Stimulated activated memory B cell treated with anti-CD40 and anti-IgM and Interleukin-4, amounts not matched to agents 10 μg/mL and 1 μg/mL and 100 μg/mL, for 72 hours (primary cell): Measurements from ENCODE around the gene ELFN2.

ENCODE experiments used
- ATAC-seq: fragments of 150-1000 bp; cut with Tn5 transposase; 2 replicates; pipeline ENCODE4 v1.10.0; 2021
- H3K27ac Mint-ChIP-seq: one replicate; pipeline ENCODE4 v1.8.0; 2022; ENCODE audit warnings: mild to moderate bottlenecking, mixed read lengths
- H3K27me3 Mint-ChIP-seq: one replicate; pipeline ENCODE4 v1.8.0; 2022; ENCODE audit warnings: mixed read lengths
- H3K36me3 Mint-ChIP-seq: one replicate; pipeline ENCODE4 v1.8.0; 2022; ENCODE audit warnings: mixed read lengths
- H3K4me1 Mint-ChIP-seq: one replicate; pipeline ENCODE4 v1.8.0; 2022; ENCODE audit warnings: mixed read lengths
- H3K4me3 Mint-ChIP-seq: one replicate; pipeline ENCODE4 v1.8.0; 2022; ENCODE audit warnings: mild to moderate bottlenecking, moderate library complexity, mixed read lengths
- H3K9me3 Mint-ChIP-seq: one replicate; pipeline ENCODE4 v1.8.0; 2022; ENCODE audit warnings: mixed read lengths

The ELFN2 gene

DNA sequence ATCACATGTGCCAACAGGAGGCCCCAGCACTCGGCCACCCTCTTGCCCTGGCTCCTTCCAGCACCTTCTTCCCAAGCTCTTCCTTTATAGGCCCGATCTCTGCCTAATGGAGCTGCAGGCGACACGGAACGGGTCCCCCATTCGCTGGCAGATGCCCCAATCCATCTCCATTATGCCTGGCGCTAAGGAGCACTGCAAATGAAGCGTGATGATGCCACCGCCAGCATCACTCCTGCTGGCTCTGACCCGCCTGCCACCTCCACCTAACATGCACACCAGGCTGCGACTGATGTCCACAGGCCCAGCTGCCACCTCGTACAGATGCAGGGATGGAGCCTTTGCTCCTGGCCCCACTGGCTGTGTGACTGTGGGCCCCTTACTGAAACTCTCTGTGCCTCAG is 33.5 kb downstream of the ELFN2 start:
- ATAC-seq = no peak
- no peaks in the 10 kb centered on the region for H3K36me3 Mint-ChIP-seq
- no peaks in the 10 kb centered on the region for H3K9me3 Mint-ChIP-seq
- no peak overlapping the region for H3K27ac Mint-ChIP-seq
- no peaks in the 10 kb centered on the region for H3K4me1 Mint-ChIP-seq
- H3K4me3 Mint-ChIP-seq = no peak overlapping the region
- peaks cover 40% of the 10 kb centered on the region for H3K27me3 Mint-ChIP-seq

DNA sequence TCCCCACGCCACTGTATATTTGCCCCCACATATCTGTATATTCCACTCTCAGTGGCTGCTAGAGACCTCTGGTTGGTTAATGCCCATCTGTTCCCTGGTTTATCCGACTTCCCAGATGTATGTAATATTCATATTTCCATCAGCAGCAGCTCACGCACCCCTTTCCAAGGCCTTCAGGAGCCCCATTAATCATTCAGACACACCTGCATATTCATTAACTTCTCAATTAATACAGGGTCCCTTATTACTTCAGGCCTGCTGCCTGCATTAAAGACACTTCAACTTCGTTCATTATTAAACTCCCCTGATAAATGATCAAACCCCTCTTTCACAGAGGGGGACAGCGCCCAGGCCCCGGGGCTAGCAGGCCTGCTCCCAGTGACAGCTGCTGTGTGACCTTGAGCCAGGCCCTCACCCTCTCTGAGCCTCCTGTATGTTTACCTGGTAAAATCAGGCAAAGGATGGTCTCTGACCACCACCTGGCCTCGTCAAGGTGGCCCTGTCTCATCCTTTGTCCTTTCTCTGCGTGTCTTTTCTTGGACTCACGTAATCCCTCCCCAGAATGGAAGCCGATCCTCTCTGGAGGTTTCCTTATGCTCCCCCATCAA is 34.5 kb downstream of the ELFN2 start:
- no peaks in the 10 kb centered on the region for H3K36me3 Mint-ChIP-seq
- H3K27ac Mint-ChIP-seq = no peak overlapping the region
- H3K4me1 Mint-ChIP-seq = no peaks in the 10 kb centered on the region
- ATAC-seq = no peak
- H3K27me3 Mint-ChIP-seq = peaks cover 40% of the 10 kb centered on the region
- no peaks in the 10 kb centered on the region for H3K9me3 Mint-ChIP-seq
- no peak overlapping the region for H3K4me3 Mint-ChIP-seq

DNA sequence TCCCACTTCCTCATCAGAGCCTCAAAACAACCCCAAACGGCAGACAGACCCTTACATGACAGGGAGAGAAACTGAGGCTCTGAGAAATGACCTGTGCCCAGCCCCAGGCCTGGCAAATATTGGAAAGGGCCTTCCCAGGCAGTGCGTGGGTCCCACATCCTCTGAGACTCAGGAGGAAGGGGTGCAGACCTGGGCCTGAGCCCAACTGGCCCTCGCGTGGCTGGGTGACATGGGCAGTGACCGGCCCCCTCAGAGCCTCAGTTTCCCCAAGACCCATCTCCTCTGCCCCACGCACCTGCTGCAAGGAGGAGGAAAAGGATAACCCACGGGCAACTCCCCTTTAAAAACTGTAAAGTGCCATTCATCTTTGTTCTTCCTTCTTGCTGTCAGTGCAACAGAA is 35.6 kb downstream of the ELFN2 start:
- Mint-ChIP-seq H3K4me1 (peaks cover 9% of the 10 kb centered on the region), H3K27me3 (peaks cover 40% of the 10 kb centered on the region), H3K27ac (no peak overlapping the region), H3K9me3 (no peaks in the 10 kb centered on the region), H3K4me3 (no peak overlapping the region), H3K36me3 (no peaks in the 10 kb centered on the region)
- no peak for ATAC-seq

DNA sequence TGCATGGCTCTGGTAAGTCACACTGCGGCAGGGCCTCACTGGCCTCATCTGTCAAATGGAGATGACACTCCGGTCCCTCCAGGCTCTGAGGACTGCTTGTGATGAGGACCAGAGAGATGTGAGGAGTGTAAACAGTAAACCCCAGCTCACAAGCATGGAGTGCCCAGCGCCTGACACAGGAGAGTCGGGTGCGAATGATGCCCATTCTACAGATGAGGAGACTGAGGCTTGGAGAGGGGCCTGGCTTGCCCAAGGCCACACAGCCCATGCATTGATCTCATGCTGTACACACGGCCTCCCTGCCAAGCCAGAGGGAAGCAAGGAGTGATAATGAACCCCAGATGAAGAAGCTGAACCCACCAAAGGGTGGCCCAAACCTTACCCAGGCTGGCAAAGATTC is 37.2 kb downstream of the ELFN2 start:
- H3K4me1 Mint-ChIP-seq = peaks cover 9% of the 10 kb centered on the region
- no peak overlapping the region for H3K4me3 Mint-ChIP-seq
- no peak for ATAC-seq
- no peaks in the 10 kb centered on the region for H3K36me3 Mint-ChIP-seq
- H3K27me3 Mint-ChIP-seq = peaks cover 50% of the 10 kb centered on the region
- H3K27ac Mint-ChIP-seq = no peak overlapping the region
- no peaks in the 10 kb centered on the region for H3K9me3 Mint-ChIP-seq

DNA sequence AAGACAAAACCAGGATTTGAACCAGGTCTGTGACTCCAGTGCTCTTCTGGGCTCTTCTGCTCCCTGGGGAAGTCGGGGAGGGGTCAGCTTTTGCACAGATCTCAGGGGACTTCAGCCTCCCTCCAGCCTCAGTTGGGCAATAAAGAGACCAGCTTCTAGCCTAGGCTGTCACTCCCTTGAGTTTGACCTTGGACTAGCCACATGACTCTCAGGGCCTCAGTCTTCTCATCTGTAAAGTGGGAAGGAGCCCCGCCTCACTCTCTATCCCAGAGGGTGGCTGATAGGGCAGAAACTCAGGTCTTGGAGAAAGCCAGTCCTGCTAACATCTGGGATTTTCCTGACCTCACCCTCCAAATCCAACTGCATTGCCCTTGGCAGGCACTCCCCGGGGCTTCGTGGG is 38.7 kb downstream of the ELFN2 start:
- Mint-ChIP-seq H3K4me1 (peaks cover 9% of the 10 kb centered on the region), H3K27ac (no peak overlapping the region), H3K4me3 (no peak overlapping the region), H3K27me3 (peaks cover 64% of the 10 kb centered on the region), H3K9me3 (no peaks in the 10 kb centered on the region), H3K36me3 (no peaks in the 10 kb centered on the region)
- no peak for ATAC-seq

DNA sequence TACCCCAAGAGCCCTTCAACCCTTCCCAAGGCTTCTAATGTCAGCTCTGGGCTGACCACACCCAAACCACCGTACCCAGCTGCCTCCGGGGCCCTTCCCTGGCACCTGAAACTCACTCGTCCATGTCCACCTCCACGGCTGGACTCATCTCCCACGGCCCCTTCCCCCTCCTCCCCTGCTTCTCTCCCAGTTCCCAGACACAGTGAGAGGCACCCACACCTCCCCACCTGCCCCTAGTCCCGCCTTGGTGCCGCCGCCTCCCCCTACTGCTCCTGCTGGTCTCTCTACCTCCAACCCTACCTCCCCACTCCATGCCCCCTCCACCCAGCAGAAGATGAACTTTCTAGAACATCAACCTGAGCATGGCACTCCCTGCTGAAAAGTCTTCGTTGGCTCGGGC is 39.5 kb downstream of the ELFN2 start:
- Mint-ChIP-seq H3K36me3 (no peaks in the 10 kb centered on the region), H3K27ac (peak overlapping the region; percentile 6), H3K4me1 (peaks cover 9% of the 10 kb centered on the region), H3K9me3 (no peaks in the 10 kb centered on the region), H3K27me3 (peaks cover 71% of the 10 kb centered on the region), H3K4me3 (no peak overlapping the region)
- ATAC-seq = no peak

DNA sequence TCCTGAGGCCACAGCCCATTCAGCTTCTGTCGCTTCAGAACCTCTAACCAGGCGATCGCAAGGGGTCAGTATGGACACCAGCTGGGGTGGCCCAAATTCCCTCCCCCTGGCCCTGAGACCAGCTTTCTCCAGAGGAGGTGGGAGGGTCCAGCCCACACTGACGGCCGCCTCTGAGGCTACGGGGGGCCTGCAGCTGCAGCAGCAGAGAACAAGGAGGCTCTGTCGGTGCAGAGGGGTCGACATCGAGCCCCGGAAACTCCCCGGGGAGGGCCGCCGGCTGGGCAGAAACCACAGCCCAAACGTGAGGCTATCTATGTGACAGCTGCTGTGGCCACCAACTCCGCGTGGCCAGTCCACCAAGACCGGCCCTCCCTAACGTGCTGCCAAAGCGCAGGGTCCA is 40.8 kb downstream of the ELFN2 start:
- H3K9me3 Mint-ChIP-seq = no peaks in the 10 kb centered on the region
- peaks cover 11% of the 10 kb centered on the region for H3K4me1 Mint-ChIP-seq
- H3K4me3 Mint-ChIP-seq = no peak overlapping the region
- ATAC-seq = no peak
- H3K36me3 Mint-ChIP-seq = no peaks in the 10 kb centered on the region
- peaks cover 85% of the 10 kb centered on the region for H3K27me3 Mint-ChIP-seq
- no peak overlapping the region for H3K27ac Mint-ChIP-seq

DNA sequence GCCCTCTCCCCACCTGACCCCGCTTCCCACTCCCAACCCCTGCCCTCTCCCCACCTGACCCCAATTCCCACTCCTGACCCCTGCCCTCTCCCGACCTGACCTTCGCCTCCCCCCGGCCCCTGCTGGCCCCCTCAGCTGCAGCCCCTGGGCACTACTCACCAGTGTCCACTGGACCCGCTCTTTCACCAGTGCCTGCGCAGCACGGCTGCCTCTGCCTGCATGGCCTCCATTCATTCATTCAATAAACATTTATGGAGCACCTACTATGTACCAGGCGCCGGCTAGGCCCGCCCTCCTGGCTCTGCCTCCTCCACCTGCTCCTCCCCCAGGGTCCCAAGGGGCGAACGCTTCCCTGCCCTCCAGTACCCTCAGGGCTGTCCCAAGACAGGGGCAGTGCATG is 42.6 kb downstream of the ELFN2 start:
- Mint-ChIP-seq H3K36me3 (no peaks in the 10 kb centered on the region), H3K27me3 (peaks cover 98% of the 10 kb centered on the region), H3K4me3 (no peak overlapping the region), H3K27ac (no peak overlapping the region), H3K9me3 (no peaks in the 10 kb centered on the region), H3K4me1 (peaks cover 16% of the 10 kb centered on the region)
- no peak for ATAC-seq

DNA sequence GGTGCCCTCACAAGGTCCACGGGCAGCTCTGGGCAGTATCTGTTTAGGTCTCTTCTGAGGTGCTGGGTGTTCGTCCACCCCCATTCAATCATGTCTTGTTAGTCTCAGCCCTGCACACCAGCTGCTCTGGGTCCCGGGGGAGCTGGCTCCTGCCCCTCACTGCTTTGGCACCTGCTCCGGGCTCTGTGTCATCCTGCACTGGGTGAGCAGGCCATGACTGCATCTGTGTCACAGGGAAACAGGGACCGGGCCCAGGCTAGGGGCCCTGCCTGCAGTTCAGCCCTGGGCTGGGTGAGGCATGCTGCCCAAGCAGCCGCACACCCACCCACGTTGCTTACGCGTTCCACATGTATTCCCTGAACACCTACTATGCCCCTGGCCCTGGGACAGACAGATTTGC is 43.9 kb downstream of the ELFN2 start:
- no peak for ATAC-seq
- Mint-ChIP-seq H3K36me3 (no peaks in the 10 kb centered on the region), H3K9me3 (no peaks in the 10 kb centered on the region), H3K4me3 (no peak overlapping the region), H3K27ac (no peak overlapping the region), H3K27me3 (peaks cover 98% of the 10 kb centered on the region), H3K4me1 (peaks cover 25% of the 10 kb centered on the region)

DNA sequence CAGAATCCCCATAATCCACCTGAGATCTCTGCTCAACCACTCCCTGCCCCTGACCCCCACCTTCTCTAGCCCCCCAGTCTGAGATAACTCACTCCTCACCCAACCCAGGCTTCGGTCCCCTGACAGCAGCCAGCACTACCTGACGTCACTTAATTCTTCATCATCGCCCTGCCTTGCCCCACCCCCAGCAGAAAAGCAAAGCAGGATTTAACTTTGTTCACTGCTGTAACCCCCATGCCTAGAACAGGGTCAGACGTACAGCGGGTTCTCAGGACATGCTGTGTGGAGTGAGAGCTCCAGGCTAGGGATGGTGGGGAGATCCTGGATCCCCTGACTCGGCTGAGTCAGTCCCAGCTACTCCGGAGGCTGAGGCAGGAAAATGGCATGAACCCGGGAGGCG is 45.8 kb downstream of the ELFN2 start:
- Mint-ChIP-seq H3K36me3 (no peaks in the 10 kb centered on the region), H3K9me3 (no peaks in the 10 kb centered on the region), H3K27me3 (peaks cover 98% of the 10 kb centered on the region), H3K27ac (no peak overlapping the region), H3K4me1 (peaks cover 29% of the 10 kb centered on the region), H3K4me3 (no peak overlapping the region)
- no peak for ATAC-seq

DNA sequence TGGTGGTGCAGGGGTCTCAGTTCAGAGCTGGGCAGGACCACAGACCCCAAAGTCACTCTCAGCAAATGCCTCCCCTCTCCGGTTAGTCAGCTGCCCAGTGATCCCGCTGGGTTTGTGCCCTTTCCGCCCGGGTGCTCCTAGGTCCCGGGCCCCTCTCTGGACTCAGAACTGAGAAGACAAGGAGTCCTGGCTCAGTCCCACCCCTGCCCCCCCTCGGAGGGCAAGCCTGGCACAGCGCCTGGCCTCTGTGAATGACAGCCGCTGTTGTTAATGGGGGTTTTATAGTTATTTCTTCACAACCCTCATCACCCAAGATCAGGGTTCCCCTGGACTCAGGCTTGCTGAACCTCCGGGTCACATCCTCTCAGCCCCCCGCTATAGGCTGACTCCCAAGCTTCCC is 47.6 kb downstream of the ELFN2 start:
- Mint-ChIP-seq H3K27ac (no peak overlapping the region), H3K36me3 (no peaks in the 10 kb centered on the region), H3K27me3 (peaks cover 98% of the 10 kb centered on the region), H3K9me3 (no peaks in the 10 kb centered on the region), H3K4me1 (peaks cover 29% of the 10 kb centered on the region), H3K4me3 (no peak overlapping the region)
- ATAC-seq = no peak

DNA sequence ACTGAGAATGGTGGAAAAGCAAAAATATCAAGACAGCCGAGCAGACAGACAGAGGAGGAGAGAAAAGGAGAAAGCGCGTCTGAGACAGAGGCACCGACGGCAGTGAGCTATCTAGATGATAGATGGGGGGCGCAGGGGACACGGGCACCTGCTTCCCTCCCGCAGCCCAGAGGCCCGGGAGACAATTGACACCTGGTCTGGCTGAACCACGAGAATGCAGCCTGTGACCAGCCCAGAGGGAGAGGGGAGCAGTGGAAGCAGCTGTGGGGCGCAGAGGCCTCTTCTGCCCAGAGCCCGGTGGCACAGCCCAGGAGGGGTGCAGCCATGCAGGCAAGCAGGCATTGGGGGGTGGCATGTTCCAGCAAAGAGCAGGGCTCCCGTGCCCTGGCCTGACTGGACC is 48.2 kb downstream of the ELFN2 start:
- no peak overlapping the region for H3K4me3 Mint-ChIP-seq
- H3K9me3 Mint-ChIP-seq = no peaks in the 10 kb centered on the region
- peaks cover 100% of the 10 kb centered on the region for H3K27me3 Mint-ChIP-seq
- no peak overlapping the region for H3K27ac Mint-ChIP-seq
- no peak for ATAC-seq
- H3K36me3 Mint-ChIP-seq = no peaks in the 10 kb centered on the region
- peaks cover 29% of the 10 kb centered on the region for H3K4me1 Mint-ChIP-seq

DNA sequence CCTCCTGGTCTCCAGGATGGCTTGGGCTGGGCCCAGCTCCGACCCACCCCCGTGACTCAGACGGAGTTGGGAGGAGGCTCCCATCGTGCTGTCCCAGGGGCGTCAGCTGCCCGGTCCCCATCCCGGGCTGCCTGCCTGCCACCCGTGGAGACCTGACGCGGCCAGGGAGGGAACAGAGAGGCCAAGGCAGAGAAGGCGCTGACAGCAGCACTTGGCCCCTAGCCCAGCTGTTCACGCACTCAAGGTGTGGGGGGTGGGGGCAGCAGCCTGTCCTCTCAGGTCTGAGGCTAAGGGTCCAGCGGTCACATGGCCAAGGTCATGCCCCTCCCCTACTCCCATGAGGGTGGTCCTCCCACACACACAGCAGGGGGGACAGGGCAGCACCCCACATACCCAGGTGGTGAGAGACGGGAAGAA is 48.6 kb downstream of the ELFN2 start:
- Mint-ChIP-seq H3K4me3 (no peak overlapping the region), H3K27me3 (peaks cover 100% of the 10 kb centered on the region), H3K4me1 (peaks cover 29% of the 10 kb centered on the region), H3K27ac (no peak overlapping the region), H3K9me3 (no peaks in the 10 kb centered on the region), H3K36me3 (no peaks in the 10 kb centered on the region)
- ATAC-seq = no peak

DNA sequence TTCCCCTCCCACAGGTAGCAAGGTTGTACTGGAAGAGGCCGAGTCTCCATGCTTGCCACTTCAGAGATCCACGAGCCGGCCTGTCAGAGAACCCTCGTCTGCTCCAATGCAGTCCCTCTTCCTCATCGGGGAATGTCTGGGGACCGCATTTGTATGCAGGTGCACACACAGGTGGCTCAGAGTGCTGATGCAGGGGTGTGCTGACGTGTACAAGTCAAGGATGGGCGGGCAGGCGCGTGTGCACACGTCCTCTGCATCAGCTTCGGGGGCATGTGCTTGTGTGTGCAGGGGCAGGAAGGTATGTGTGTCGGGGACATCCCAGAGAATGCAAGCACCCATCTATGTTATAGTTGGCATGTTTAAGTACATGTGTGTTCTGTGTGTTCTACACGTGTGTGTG is 49.4 kb downstream of the ELFN2 start:
- peaks cover 29% of the 10 kb centered on the region for H3K4me1 Mint-ChIP-seq
- H3K27me3 Mint-ChIP-seq = peaks cover 100% of the 10 kb centered on the region
- H3K27ac Mint-ChIP-seq = no peak overlapping the region
- ATAC-seq = no peak
- no peaks in the 10 kb centered on the region for H3K9me3 Mint-ChIP-seq
- no peak overlapping the region for H3K4me3 Mint-ChIP-seq
- H3K36me3 Mint-ChIP-seq = no peaks in the 10 kb centered on the region

DNA sequence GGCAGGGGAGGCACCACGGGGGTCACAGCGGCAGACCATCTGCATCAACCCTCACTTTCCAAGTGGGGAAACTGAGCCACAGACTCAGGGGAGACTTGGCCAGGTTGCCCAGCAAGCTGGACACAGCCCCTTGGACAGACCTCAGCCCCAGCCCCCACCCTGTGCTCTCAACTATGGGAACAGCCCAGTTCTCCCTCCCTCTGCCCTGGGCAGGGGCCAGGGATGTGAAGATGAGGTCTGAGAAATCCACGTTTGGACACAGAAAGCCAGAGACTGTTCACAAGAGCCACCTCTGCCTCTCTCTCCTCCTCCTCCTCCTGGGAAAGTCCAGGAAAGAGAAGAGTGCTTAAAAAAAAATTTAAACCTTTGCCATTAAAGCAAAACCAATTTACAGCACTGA is 50.1 kb downstream of the ELFN2 start:
- H3K27me3 Mint-ChIP-seq = peaks cover 96% of the 10 kb centered on the region

DNA sequence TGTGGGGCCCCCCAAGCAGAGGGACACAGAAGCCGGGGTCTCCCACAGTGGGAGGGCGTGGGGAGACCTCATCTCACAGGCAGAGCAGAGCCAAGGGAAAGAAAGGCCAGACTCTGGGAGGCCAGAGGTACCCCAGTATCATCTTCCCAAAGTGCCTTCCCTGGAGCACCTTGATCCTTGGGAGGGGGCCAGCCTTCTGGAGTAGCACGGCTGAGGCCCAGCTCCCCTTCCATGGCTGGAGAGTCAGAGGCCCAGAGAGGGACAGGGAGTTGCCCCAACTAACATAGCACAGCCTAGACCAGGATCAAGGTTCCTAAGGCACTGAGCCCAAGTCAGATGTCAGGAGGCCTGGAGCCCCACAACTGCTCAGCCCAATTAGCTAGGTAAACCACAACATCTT is 50.6 kb downstream of the ELFN2 start:
- ATAC-seq = no peak
- Mint-ChIP-seq H3K36me3 (no peaks in the 10 kb centered on the region), H3K27ac (no peak overlapping the region), H3K4me3 (no peak overlapping the region), H3K4me1 (peaks cover 28% of the 10 kb centered on the region), H3K27me3 (peaks cover 91% of the 10 kb centered on the region), H3K9me3 (no peaks in the 10 kb centered on the region)

More for the DNA sequence above, 50.1 kb downstream of the ELFN2 start:
- no peaks in the 10 kb centered on the region for H3K9me3 Mint-ChIP-seq
- H3K36me3 Mint-ChIP-seq = no peaks in the 10 kb centered on the region
- peaks cover 29% of the 10 kb centered on the region for H3K4me1 Mint-ChIP-seq
- no peak overlapping the region for H3K27ac Mint-ChIP-seq
- no peak overlapping the region for H3K4me3 Mint-ChIP-seq
- ATAC-seq = no peak

DNA sequence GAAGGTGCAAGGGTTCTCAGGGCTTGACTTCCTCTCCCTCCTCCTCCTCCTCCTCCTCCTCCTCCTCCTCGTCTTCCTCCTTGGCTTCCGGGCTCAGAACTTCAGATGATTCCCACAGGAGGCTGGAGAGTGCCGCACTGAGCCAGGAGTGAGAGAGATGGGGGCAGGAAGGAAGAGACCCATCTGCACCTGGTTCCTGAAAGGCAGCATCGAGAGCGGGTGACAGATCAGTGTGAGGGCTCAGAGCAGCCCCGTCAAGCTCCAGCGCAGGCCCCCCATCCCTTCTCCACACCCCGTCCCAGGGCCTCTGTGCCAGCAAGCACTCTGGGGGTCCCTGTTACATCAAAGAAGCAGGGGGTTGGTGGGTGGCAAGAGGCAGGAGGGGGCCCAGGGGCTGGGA is 51.5 kb downstream of the ELFN2 start:
- H3K4me1 Mint-ChIP-seq = peaks cover 27% of the 10 kb centered on the region
- ATAC-seq = no peak
- H3K9me3 Mint-ChIP-seq = no peaks in the 10 kb centered on the region
- H3K4me3 Mint-ChIP-seq = no peak overlapping the region
- H3K27ac Mint-ChIP-seq = no peak overlapping the region
- no peaks in the 10 kb centered on the region for H3K36me3 Mint-ChIP-seq
- H3K27me3 Mint-ChIP-seq = peaks cover 82% of the 10 kb centered on the region
